ENCODE results near the gene CDKL4.
A peak's percentile ranks its signal among the peaks of the same experiment; 100 is the strongest.
"Not testable (repeated sequence)": the region's sequence is repeated elsewhere in the genome, so short reads cannot be mapped to it uniquely, and the experiment has no call there.

CDKL4 gene

DNA sequence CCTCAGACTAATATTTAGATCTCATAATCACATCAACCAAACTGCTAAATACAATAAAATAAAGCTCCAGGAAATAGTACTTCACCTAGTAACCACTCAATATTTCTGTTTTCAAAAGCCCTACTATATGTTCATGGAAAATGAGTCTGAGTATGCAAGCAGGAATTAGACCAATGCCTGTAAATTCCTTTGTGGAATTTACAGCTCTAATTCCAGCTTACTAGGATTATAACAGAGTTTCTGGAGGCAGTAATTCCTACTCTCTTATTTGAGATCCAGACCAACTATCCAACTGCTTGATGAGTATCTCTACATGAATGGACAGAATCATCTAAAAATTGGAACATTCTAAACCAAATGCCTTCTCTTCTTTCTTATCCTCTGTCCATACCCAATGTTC lies 11.6 kb downstream of the CDKL4 start:
- no peak for FAIRE-seq
- DNase-seq (ENCODE audit: low spot score): no peak

GRCh38 chr2:39228413-39229209 lies 15.2 kb downstream of the CDKL4 start:
- DNase-seq (ENCODE audit: low spot score) (no peak), FAIRE-seq (no peak)

DNA sequence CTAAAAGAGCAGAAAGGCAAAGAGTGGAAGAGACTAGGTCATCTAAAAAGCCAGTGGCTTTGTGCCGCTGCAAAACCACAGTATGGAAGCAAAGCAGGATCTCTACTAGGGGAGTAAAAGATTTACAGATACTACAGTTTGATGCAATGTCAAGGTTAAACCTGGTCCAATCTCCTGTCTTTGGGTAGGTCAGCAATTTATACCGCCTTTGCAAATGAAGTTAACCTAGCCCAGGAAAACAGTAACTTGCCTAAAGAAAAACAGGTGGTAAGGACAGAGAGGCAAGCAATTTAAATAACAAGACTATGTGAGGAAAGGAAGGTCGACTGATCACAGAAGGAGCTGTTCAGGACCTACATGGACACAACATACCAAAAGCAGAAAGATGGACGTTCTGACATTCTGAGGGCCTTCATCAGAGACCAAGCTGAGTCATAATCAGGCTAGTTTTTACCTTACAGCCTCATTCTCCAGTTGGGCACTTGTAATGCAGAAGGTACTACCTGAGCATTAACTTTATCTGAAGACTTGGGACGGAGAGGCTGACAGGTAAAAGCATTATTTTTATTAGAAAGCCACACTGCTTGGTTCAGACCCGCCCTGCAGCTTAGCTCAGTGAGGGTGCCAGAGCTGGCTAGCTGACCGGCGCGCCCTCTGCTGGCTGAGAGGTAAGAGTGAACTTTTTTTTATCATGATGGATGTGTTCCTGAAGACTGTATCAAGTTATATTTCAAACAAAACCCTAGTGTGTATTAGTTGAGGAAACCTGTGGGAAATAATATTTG lies 15.9 kb downstream of the CDKL4 start:
- FAIRE-seq (no peak), DNase-seq (ENCODE audit: low spot score) (peak; percentile 76)

- DNase-seq (ENCODE audit: low spot score): no peak
- no peak for FAIRE-seq
These were observed 18.2 kb downstream of the CDKL4 start for GRCh38 chr2:39225567-39225966.

GRCh38 chr2:39223909-39224308 lies 19.9 kb downstream of the CDKL4 start:
- no peak for FAIRE-seq

GRCh38 chr2:39221459-39221858 lies 22.3 kb downstream of the CDKL4 start:
- no peak for FAIRE-seq
- DNase-seq (ENCODE audit: low spot score): no peak

More at GRCh38 chr2:39223909-39224308, 19.9 kb downstream of the CDKL4 start:
- no peak for DNase-seq (ENCODE audit: low spot score)

GRCh38 chr2:39220136-39220535 lies 23.6 kb downstream of the CDKL4 start:
- DNase-seq (ENCODE audit: low spot score): no peak
- no peak for FAIRE-seq

GRCh38 chr2:39218391-39218790 lies 25.4 kb downstream of the CDKL4 start:
- FAIRE-seq (no peak), DNase-seq (ENCODE audit: low spot score) (no peak)

- FAIRE-seq (no peak), DNase-seq (ENCODE audit: low spot score) (no peak)
These were observed 26.6 kb downstream of the CDKL4 start for GRCh38 chr2:39217192-39217550.

GRCh38 chr2:39216346-39217191 lies 27.2 kb downstream of the CDKL4 start:
- DNase-seq (ENCODE audit: low spot score) (no peak), FAIRE-seq (no peak)

- DNase-seq (ENCODE audit: low spot score) (no peak), FAIRE-seq (no peak)
These were observed 28.2 kb downstream of the CDKL4 start for GRCh38 chr2:39215545-39215944.

- DNase-seq (ENCODE audit: low spot score) (no peak), FAIRE-seq (no peak)
These were observed 30.8 kb downstream of the CDKL4 start for GRCh38 chr2:39213015-39213414.

GRCh38 chr2:39210846-39211245 lies 32.9 kb downstream of the CDKL4 start:
- DNase-seq (ENCODE audit: low spot score) (no peak), FAIRE-seq (no peak)

- FAIRE-seq: no peak
- DNase-seq (ENCODE audit: low spot score): no peak
These were observed 40.4 kb downstream of the CDKL4 start for GRCh38 chr2:39203382-39203781.

DNA sequence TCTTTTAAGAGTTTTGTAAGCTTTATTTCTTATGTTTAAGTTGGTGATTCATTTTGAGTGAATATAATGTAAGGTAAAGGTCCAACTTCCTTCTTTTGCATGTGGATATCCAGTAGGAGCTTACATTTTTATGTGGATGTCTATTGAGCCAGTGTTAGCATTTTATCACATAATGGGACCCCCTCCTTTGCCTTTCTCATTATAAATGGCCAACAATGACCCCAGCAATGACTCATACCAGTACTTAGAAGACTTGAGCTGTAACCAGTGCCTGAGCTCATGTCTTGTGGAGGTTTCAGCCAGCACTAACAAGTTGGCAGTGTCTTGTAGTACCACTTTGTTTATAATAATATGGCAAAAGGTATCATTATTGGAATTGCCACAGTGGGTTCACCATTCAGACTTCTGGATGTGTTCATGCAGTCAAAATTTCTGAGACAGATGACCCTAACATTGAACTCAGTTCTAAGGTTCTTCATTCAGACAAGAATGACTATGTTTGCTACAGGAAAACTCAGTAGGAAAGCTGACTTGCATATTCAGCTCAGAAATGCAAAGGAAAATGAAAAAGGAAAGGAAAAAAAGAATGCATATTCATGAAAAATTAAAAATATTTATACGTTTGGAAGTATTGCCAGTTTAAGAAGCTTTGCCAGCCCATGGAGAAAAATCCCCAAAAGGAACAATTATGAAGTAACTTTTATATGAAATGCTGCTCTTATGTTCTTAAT lies 41.0 kb downstream of the CDKL4 start:
- no peak for FAIRE-seq

DNA sequence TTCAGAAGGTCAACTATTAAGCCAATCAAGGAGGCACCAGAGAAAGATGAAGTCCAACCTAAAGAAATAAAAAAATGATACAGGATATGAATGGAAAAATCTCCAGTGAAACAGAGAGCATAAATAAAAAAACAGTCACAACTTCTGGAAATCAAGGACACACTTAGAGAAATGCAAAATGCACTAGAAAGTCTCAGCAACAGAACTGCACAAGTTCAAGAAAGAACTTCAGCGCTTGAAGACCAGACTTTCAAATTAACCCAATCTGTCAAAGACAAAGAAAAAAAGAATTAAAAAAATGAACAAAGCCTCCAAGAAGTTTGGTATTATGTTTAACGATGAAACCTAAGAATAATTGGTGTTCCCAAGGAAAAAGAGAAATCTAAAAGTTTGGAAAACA lies 46.8 kb downstream of the CDKL4 start:
- not testable (repeated sequence) for DNase-seq (ENCODE audit: low spot score); FAIRE-seq

More for the DNA sequence above, 41.0 kb downstream of the CDKL4 start:
- DNase-seq (ENCODE audit: low spot score): no peak

DNA sequence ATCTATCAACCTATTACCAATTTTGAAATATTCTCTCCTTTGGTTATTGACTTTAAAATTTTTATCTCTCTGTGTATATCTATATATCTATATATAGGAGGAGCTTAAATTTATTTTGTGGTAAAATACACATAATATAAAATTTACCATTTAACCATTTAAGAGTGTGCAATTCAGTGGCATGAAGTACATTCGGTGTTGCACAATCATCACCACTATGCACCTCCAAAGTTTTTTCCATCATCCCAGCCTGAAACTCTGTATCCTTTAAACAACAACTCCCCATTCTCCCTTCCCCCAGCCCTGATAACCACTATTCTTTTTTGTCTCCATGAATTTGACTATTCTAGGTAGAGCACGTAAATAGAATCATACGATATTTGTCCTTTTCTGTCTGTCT lies 49.1 kb downstream of the CDKL4 start:
- DNase-seq (ENCODE audit: low spot score) (no peak), FAIRE-seq (no peak)

DNA sequence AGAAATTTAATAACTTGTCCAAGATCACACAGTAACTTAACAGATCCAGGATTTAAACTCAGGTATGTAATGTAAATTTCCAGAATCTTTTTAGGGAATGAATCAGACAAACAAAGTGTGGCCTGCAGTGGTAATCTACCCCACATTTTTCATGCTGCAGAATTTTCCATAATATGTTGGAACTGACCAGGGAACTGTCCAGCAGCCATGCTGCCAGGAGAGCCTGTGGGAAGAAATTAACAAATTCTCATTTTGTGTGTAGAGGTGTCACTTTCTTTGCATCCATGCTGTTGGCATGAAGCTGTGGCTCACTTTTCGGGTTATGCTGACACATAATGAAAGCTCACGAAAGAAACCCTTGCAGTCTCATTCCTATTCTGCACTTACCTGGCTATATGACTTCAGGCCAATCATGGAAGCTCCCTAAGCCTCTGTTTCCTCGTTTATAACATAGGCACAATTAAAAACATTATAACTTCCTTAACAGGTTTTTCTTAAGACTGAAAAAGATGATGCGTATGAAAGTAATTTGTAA lies 54.7 kb downstream of the CDKL4 start:
- FAIRE-seq (no peak), DNase-seq (ENCODE audit: low spot score) (no peak)

GRCh38 chr2:39183673-39184072 lies 60.1 kb downstream of the CDKL4 start:
- no peak for FAIRE-seq
- no peak for DNase-seq (ENCODE audit: low spot score)

- DNase-seq (ENCODE audit: low spot score): no peak
- no peak for FAIRE-seq
These were observed 62.5 kb downstream of the CDKL4 start for GRCh38 chr2:39181297-39181696.

Data from urothelium cell line (cell line).